GM23338 (cell line): Measurements from ENCODE around the gene HK1. TPM values are rescaled to one million over a fixed set of nuclear protein-coding genes. Genes with fewer than 3 reads are reported as not detected.

ENCODE experiments used
- ATAC-seq: fragments of 200-7000 bp; cut with Tn5 transposase; 3 replicates; pipeline ENCODE4 v1.9.1; 2020
- DNase-seq: peaks from one replicate; pipeline ENCODE4 v3.0.0-alpha.2; 2015; ENCODE audit warnings: low spot score
- H2AFZ ChIP-seq: fragments of 200-600 bp; sonication (generic); 2 replicates; pipeline ENCODE4 v1.8.0; 2016; ENCODE audit warnings: antibody characterized with exemption, mild to moderate bottlenecking, moderate library complexity
- H3F3A ChIP-seq: fragments of 200-600 bp; sonication (generic); replicated peaks from 2 replicates; pipeline ENCODE4 v1.8.0; 2017; ENCODE audit warnings: antibody characterized with exemption, mixed run types, low read depth
- H3K27ac ChIP-seq: fragments of 200-600 bp; sonication (generic); 2 replicates; pipeline ENCODE4 v1.6.1; 2016; ENCODE audit warnings: low read depth
- H3K27me3 ChIP-seq: fragments of 200-600 bp; sonication (generic); 2 replicates; pipeline ENCODE4 v1.8.0; 2016; ENCODE audit warnings: mild to moderate bottlenecking, mixed run types, moderate library complexity; ENCODE audit not compliant: insufficient read depth
- H3K36me3 ChIP-seq: fragments of 200-600 bp; sonication (generic); 2 replicates; pipeline ENCODE4 v1.8.0; 2016; ENCODE audit warnings: mild to moderate bottlenecking; ENCODE audit not compliant: insufficient read depth
- H3K4me1 ChIP-seq: fragments of 200-600 bp; sonication (generic); 2 replicates; pipeline ENCODE4 v1.8.0; 2016; ENCODE audit warnings: mild to moderate bottlenecking, moderate library complexity; ENCODE audit not compliant: insufficient read depth
- H3K4me2 ChIP-seq: fragments of 200-600 bp; sonication (generic); 2 replicates; pipeline ENCODE4 v1.7.1; 2017; ENCODE audit warnings: mixed run types
- H3K4me3 ChIP-seq: fragments of 200-600 bp; sonication (generic); 2 replicates; pipeline ENCODE4 v1.6.1; 2016; ENCODE audit warnings: mixed run types
- H3K79me2 ChIP-seq: fragments of 200-600 bp; sonication (generic); replicated peaks from 2 replicates; pipeline ENCODE4 v1.8.0; 2017; ENCODE audit warnings: mild to moderate bottlenecking; ENCODE audit not compliant: insufficient read depth
- H3K9me2 ChIP-seq: fragments of 200-600 bp; sonication (generic); 2 replicates; pipeline ENCODE4 v1.8.0; 2017; ENCODE audit not compliant: insufficient read depth
- H4K20me1 ChIP-seq: fragments of 200-600 bp; sonication (generic); replicated peaks from 2 replicates; pipeline ENCODE4 v1.8.0; 2017; ENCODE audit warnings: mild to moderate bottlenecking; ENCODE audit not compliant: insufficient read depth
- H3K27ac Mint-ChIP-seq: 2 replicates; pipeline ENCODE4 v1.8.0; 2020; ENCODE audit warnings: inconsistent platforms, mild to moderate bottlenecking, moderate library complexity, mixed read lengths
- H3K27me3 Mint-ChIP-seq: 3 replicates; pipeline ENCODE4 v1.8.0; 2022; ENCODE audit warnings: low read depth, mild to moderate bottlenecking, moderate library complexity, mixed read lengths, inconsistent platforms; ENCODE audit not compliant: insufficient read depth, poor library complexity
- H3K36me3 Mint-ChIP-seq: 3 replicates; pipeline ENCODE4 v1.8.0; 2021; ENCODE audit warnings: low read depth, mild to moderate bottlenecking, inconsistent platforms, moderate library complexity, mixed read lengths
- H3K4me1 Mint-ChIP-seq: 3 replicates; pipeline ENCODE4 v1.8.0; 2020; ENCODE audit warnings: mild to moderate bottlenecking, inconsistent platforms, mixed read lengths
- H3K4me3 Mint-ChIP-seq: 3 replicates; pipeline ENCODE4 v1.8.0; 2021; ENCODE audit warnings: moderate library complexity, mild to moderate bottlenecking, inconsistent platforms, mixed read lengths
- H3K9me3 Mint-ChIP-seq: 3 replicates; pipeline ENCODE4 v1.8.0; 2020; ENCODE audit warnings: moderate library complexity, mild to moderate bottlenecking, inconsistent platforms, mixed read lengths
- CREB1 ChIP-seq: fragments of 250-450 bp; sonication (Bioruptor Pico); IDR thresholded peaks from 2 replicates; pipeline ENCODE4 v1.5.0; 2020; ENCODE audit warnings: low read depth, mild to moderate bottlenecking, moderate library complexity
- EZH2 ChIP-seq: fragments of 200-600 bp; sonication (generic); IDR thresholded peaks from one replicate; pipeline ENCODE4 v1.8.0; 2017; ENCODE audit warnings: antibody characterized with exemption, mild to moderate bottlenecking, low read depth; ENCODE audit not compliant: unreplicated experiment
- EZH2phosphoT487 ChIP-seq: fragments of 200-600 bp; sonication (generic); IDR thresholded peaks from one replicate; pipeline ENCODE4 v1.8.1; 2018; ENCODE audit warnings: antibody characterized with exemption; ENCODE audit not compliant: unreplicated experiment
- JUNB ChIP-seq: IDR thresholded peaks from one replicate; pipeline ENCODE4 v1.6.1; 2016; ENCODE audit warnings: antibody characterized with exemption; ENCODE audit not compliant: unreplicated experiment
- NANOG ChIP-seq: IDR thresholded peaks from 2 replicates; pipeline ENCODE4 v1.6.1; 2016; ENCODE audit warnings: antibody characterized with exemption, borderline replicate concordance
- POLR2AphosphoS5 ChIP-seq: IDR thresholded peaks from 2 replicates; pipeline ENCODE4 v1.6.1; 2016; ENCODE audit warnings: antibody characterized with exemption, low read depth
- STAT1 ChIP-seq: IDR thresholded peaks from one replicate; pipeline ENCODE4 v1.6.1; 2016; ENCODE audit warnings: antibody characterized with exemption; ENCODE audit not compliant: unreplicated experiment
- ZNF114 ChIP-seq: fragments of 250-450 bp; sonication (Bioruptor Pico); IDR thresholded peaks from 2 replicates; pipeline ENCODE4 v1.5.0; 2020; ENCODE audit warnings: mild to moderate bottlenecking, moderate library complexity
- ZNF331 ChIP-seq: fragments of 250-450 bp; sonication (Bioruptor Pico); IDR thresholded peaks from 2 replicates; pipeline ENCODE4 v1.5.0; 2020; ENCODE audit warnings: low read depth, mild to moderate bottlenecking, moderate library complexity
- polyA plus RNA-seq: library from polyadenylated mRNA; unstranded; fragments of >200 nt; fragmentation: Nextera tagmentation; extraction: Ambion mirVana; gene quantifications from 2 replicates; pipeline ENCODE4 v1.2.1, GENCODE V29; 2016
- total RNA-seq: library from RNA; depleted of rRNA; stranded (reverse); fragments of >200 nt; shearing (Covaris generic); gene quantifications from 2 replicates; pipeline ENCODE4 v1.2.3, GENCODE V29; 2014
- TF ChIP-seq, protein P1 (sequence below), 2 experiments: fragments of 200-600 bp in 1 of 2; sonication (generic) in 1 of 2; conservative IDR thresholded peaks; 2 replicates each; pipeline versions ENCODE4 v1.5.1 to v1.6.1; 2016 to 2017; ENCODE audit warnings: antibody characterized with exemption in 2 of 2, low read depth in 2 of 2, mild to moderate bottlenecking in 2 of 2, moderate library complexity in 1 of 2
- TF ChIP-seq, protein P2 (sequence below): IDR thresholded peaks from one replicate; pipeline ENCODE4 v1.6.1; 2018; ENCODE audit warnings: antibody characterized with exemption; ENCODE audit not compliant: unreplicated experiment
- TF ChIP-seq, protein P3 (sequence below): IDR thresholded peaks from 2 replicates; pipeline ENCODE4 v1.6.1; 2016; ENCODE audit warnings: antibody characterized with exemption
- TF ChIP-seq, protein P4 (sequence below): fragments of 250-450 bp; sonication (Bioruptor Pico); IDR thresholded peaks from 2 replicates; pipeline ENCODE4 v1.5.0; 2020; ENCODE audit warnings: mild to moderate bottlenecking, moderate library complexity

Gene HK1
- total and polyA plus RNA-seq, 2 experiments from 2014 or later, result 76.6 to 229 TPM

DNA sequence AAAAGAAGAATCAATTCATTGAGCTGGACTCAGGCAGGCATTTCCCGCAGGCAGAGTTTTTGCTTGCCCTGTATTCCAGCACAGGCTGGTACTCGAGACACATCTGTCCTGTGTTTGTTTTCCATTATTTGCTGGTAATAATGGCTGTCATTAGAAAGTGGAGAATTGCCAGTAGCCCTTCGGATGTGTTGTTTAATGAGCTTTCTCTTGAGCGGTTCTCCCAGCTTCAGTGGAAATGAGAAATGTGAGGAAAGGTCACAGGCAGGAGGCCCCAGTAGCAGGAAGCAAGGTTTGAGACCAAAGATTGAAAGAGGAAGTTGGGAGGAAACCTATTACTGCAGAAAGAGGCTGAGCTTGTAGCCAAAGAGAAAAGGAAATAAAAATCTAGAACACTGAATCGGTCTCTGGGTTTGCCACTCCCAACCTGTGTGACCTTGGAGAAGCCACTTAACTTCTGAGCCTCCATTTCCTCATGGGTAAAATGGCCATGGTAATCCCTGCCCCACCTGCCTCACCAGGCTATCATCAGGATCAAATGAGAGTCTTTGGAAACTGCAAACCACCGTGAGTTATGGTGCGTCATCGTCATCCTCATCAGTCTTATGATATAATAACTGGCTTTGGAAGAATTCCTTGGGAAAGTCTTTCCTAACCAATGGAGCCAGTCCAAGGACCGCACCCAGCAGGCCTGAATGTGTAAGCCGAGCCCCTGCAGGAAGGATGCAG lies 70.7 kb downstream of the HK1 start:
- no peak overlapping the region for H3K4me3 ChIP-seq
- H2AFZ ChIP-seq, result no peak overlapping the region
- peaks cover 58% of the 10 kb centered on the region for H3K4me1 Mint-ChIP-seq
- H3K9me3 Mint-ChIP-seq, result no peaks in the 10 kb centered on the region
- no peak for TF ChIP-seq POLR2AphosphoS5
- TF ChIP-seq, protein P1, sequence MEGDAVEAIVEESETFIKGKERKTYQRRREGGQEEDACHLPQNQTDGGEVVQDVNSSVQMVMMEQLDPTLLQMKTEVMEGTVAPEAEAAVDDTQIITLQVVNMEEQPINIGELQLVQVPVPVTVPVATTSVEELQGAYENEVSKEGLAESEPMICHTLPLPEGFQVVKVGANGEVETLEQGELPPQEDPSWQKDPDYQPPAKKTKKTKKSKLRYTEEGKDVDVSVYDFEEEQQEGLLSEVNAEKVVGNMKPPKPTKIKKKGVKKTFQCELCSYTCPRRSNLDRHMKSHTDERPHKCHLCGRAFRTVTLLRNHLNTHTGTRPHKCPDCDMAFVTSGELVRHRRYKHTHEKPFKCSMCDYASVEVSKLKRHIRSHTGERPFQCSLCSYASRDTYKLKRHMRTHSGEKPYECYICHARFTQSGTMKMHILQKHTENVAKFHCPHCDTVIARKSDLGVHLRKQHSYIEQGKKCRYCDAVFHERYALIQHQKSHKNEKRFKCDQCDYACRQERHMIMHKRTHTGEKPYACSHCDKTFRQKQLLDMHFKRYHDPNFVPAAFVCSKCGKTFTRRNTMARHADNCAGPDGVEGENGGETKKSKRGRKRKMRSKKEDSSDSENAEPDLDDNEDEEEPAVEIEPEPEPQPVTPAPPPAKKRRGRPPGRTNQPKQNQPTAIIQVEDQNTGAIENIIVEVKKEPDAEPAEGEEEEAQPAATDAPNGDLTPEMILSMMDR (conservative IDR thresholded peaks at IDR 0.05; ENCODE audit: low read depth in 2 of 2), result no peak
- no peak for TF ChIP-seq EZH2
- TF ChIP-seq NANOG, result no peak
- TF ChIP-seq, protein P2, sequence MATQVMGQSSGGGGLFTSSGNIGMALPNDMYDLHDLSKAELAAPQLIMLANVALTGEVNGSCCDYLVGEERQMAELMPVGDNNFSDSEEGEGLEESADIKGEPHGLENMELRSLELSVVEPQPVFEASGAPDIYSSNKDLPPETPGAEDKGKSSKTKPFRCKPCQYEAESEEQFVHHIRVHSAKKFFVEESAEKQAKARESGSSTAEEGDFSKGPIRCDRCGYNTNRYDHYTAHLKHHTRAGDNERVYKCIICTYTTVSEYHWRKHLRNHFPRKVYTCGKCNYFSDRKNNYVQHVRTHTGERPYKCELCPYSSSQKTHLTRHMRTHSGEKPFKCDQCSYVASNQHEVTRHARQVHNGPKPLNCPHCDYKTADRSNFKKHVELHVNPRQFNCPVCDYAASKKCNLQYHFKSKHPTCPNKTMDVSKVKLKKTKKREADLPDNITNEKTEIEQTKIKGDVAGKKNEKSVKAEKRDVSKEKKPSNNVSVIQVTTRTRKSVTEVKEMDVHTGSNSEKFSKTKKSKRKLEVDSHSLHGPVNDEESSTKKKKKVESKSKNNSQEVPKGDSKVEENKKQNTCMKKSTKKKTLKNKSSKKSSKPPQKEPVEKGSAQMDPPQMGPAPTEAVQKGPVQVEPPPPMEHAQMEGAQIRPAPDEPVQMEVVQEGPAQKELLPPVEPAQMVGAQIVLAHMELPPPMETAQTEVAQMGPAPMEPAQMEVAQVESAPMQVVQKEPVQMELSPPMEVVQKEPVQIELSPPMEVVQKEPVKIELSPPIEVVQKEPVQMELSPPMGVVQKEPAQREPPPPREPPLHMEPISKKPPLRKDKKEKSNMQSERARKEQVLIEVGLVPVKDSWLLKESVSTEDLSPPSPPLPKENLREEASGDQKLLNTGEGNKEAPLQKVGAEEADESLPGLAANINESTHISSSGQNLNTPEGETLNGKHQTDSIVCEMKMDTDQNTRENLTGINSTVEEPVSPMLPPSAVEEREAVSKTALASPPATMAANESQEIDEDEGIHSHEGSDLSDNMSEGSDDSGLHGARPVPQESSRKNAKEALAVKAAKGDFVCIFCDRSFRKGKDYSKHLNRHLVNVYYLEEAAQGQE, result no peak
- TF ChIP-seq EZH2phosphoT487, result no peak
- TF ChIP-seq ZNF114 (CRISPR knock-in tag), result no peak
- TF ChIP-seq, protein P3, sequence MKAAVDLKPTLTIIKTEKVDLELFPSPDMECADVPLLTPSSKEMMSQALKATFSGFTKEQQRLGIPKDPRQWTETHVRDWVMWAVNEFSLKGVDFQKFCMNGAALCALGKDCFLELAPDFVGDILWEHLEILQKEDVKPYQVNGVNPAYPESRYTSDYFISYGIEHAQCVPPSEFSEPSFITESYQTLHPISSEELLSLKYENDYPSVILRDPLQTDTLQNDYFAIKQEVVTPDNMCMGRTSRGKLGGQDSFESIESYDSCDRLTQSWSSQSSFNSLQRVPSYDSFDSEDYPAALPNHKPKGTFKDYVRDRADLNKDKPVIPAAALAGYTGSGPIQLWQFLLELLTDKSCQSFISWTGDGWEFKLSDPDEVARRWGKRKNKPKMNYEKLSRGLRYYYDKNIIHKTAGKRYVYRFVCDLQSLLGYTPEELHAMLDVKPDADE, result no peak
- TF ChIP-seq STAT1, result no peak
- TF ChIP-seq JUNB, result no peak
- TF ChIP-seq, protein P4, sequence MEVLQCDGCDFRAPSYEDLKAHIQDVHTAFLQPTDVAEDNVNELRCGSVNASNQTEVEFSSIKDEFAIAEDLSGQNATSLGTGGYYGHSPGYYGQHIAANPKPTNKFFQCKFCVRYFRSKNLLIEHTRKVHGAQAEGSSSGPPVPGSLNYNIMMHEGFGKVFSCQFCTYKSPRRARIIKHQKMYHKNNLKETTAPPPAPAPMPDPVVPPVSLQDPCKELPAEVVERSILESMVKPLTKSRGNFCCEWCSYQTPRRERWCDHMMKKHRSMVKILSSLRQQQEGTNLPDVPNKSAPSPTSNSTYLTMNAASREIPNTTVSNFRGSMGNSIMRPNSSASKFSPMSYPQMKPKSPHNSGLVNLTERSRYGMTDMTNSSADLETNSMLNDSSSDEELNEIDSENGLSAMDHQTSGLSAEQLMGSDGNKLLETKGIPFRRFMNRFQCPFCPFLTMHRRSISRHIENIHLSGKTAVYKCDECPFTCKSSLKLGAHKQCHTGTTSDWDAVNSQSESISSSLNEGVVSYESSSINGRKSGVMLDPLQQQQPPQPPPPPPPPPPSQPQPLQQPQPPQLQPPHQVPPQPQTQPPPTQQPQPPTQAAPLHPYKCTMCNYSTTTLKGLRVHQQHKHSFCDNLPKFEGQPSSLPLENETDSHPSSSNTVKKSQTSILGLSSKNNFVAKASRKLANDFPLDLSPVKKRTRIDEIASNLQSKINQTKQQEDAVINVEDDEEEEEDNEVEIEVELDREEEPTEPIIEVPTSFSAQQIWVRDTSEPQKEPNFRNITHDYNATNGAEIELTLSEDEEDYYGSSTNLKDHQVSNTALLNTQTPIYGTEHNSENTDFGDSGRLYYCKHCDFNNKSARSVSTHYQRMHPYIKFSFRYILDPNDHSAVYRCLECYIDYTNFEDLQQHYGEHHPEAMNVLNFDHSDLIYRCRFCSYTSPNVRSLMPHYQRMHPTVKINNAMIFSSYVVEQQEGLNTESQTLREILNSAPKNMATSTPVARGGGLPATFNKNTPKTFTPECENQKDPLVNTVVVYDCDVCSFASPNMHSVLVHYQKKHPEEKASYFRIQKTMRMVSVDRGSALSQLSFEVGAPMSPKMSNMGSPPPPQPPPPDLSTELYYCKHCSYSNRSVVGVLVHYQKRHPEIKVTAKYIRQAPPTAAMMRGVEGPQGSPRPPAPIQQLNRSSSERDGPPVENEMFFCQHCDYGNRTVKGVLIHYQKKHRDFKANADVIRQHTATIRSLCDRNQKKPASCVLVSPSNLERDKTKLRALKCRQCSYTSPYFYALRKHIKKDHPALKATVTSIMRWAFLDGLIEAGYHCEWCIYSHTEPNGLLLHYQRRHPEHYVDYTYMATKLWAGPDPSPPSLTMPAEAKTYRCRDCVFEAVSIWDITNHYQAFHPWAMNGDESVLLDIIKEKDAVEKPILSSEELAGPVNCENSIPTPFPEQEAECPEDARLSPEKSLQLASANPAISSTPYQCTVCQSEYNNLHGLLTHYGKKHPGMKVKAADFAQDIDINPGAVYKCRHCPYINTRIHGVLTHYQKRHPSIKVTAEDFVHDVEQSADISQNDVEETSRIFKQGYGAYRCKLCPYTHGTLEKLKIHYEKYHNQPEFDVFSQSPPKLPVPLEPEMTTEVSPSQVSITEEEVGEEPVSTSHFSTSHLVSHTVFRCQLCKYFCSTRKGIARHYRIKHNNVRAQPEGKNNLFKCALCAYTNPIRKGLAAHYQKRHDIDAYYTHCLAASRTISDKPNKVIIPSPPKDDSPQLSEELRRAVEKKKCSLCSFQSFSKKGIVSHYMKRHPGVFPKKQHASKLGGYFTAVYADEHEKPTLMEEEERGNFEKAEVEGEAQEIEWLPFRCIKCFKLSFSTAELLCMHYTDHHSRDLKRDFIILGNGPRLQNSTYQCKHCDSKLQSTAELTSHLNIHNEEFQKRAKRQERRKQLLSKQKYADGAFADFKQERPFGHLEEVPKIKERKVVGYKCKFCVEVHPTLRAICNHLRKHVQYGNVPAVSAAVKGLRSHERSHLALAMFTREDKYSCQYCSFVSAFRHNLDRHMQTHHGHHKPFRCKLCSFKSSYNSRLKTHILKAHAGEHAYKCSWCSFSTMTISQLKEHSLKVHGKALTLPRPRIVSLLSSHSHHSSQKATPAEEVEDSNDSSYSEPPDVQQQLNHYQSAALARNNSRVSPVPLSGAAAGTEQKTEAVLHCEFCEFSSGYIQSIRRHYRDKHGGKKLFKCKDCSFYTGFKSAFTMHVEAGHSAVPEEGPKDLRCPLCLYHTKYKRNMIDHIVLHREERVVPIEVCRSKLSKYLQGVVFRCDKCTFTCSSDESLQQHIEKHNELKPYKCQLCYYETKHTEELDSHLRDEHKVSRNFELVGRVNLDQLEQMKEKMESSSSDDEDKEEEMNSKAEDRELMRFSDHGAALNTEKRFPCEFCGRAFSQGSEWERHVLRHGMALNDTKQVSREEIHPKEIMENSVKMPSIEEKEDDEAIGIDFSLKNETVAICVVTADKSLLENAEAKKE (CRISPR knock-in tag), result no peak
- TF ChIP-seq CREB1, result no peak
- TF ChIP-seq ZNF331, result no peak
- 0 out of 2 replicates have a peak overlapping the region, but pooled peaks have one; percentile 16 for H3K4me2 ChIP-seq
- peaks cover 97% of the 10 kb centered on the region for H3K79me2 ChIP-seq
- peaks cover 66% of the 10 kb centered on the region for H3K4me1 ChIP-seq
- ATAC-seq (no peak), DNase-seq (no peak)
- H3K27me3 Mint-ChIP-seq, result peaks cover 19% of the 10 kb centered on the region
- no peaks in the 10 kb centered on the region for H4K20me1 ChIP-seq
- H3K4me3 Mint-ChIP-seq, result no peak overlapping the region
- peak overlapping the region; percentile 88 for H3K27ac ChIP-seq
- peaks cover 10% of the 10 kb centered on the region; the same call in 1 of the 2 replicates for H3K36me3 ChIP-seq
- peaks cover 52% of the 10 kb centered on the region for H3K36me3 Mint-ChIP-seq
- H3K27me3 ChIP-seq, result no peaks in the 10 kb centered on the region
- H3K27ac Mint-ChIP-seq, result peak overlapping the region; percentile 65
- H3K9me2 ChIP-seq, result 0 out of 2 replicates have a peak, but pooled peaks cover 2% of the 10 kb centered on the region
- H3F3A ChIP-seq, result peaks cover 3% of the 10 kb centered on the region
